Fibroblast of mammary gland (primary cell): ENCODE data around the gene MLH3.

ENCODE experiments used
- DNase-seq: peaks from one replicate; pipeline ENCODE4 v3.0.0-alpha.2; 2010; ENCODE audit warnings: low read depth
- H3K4me3 ChIP-seq: 2 replicates; pipeline ENCODE4 v1.5.1; 2011; ENCODE audit warnings: low read depth, mild to moderate bottlenecking, low read length, moderate library complexity; ENCODE audit not compliant: control insufficient read depth
- TF ChIP-seq, protein P1 (sequence below): conservative IDR thresholded peaks from 2 replicates; pipeline ENCODE4 v1.5.1; 2011; ENCODE audit warnings: low read depth, low read length, inconsistent platforms; ENCODE audit not compliant: control insufficient read depth, insufficient read depth

MLH3 gene

DNA sequence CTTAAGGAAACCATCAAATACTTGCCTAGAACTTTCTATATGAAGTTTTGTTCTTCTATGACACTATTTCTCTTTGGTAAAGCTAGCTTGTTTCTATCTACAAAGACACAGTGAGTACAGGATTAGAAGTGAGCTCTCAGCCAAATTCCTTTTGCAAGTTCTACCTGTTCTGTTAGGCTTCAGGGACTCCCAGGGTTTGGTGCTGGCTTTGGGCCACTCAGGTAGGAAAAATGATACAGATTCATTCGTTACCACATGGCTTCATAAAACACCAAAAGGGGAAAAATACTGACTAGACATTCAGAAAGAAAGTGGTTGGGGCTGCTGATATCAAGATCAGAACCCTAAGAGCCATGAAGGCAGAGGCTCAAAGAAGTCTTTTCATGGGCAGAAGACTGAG is 32.0 kb upstream of the MLH3 start:
- no peak overlapping the region for H3K4me3 ChIP-seq
- TF ChIP-seq, protein P1, sequence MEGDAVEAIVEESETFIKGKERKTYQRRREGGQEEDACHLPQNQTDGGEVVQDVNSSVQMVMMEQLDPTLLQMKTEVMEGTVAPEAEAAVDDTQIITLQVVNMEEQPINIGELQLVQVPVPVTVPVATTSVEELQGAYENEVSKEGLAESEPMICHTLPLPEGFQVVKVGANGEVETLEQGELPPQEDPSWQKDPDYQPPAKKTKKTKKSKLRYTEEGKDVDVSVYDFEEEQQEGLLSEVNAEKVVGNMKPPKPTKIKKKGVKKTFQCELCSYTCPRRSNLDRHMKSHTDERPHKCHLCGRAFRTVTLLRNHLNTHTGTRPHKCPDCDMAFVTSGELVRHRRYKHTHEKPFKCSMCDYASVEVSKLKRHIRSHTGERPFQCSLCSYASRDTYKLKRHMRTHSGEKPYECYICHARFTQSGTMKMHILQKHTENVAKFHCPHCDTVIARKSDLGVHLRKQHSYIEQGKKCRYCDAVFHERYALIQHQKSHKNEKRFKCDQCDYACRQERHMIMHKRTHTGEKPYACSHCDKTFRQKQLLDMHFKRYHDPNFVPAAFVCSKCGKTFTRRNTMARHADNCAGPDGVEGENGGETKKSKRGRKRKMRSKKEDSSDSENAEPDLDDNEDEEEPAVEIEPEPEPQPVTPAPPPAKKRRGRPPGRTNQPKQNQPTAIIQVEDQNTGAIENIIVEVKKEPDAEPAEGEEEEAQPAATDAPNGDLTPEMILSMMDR: no peak

DNA sequence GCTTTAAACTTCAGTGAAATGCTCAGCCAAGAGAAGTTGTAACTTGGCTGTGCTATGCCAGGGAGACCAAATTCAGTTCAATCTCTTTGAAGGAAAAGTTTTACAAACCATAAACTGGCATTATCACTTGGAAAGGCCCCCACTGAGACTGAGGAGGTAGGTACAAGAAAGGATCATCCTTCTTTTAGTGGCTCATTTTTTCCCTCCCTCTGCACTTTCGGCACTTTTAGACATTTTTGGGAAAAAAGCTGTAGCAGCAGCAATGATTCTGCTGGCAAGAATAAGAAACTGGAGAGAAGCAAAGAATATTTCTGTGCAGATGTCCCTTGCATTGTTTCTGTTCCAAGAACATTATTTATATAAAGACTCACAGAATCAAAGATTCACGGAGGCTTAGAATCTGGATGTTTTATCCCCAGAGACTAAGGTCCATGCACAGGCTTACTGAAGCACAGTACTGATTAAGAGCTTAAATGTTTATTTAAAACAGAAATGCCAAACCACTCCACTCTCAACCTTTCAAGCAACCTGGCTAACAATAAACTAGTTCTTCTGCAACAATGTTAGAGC is 30.5 kb upstream of the MLH3 start:
- no peak for DNase-seq
- no peak overlapping the region for H3K4me3 ChIP-seq
- TF ChIP-seq, protein P1: no peak

More for the DNA sequence above, 32.0 kb upstream of the MLH3 start:
- no peak for DNase-seq

DNA sequence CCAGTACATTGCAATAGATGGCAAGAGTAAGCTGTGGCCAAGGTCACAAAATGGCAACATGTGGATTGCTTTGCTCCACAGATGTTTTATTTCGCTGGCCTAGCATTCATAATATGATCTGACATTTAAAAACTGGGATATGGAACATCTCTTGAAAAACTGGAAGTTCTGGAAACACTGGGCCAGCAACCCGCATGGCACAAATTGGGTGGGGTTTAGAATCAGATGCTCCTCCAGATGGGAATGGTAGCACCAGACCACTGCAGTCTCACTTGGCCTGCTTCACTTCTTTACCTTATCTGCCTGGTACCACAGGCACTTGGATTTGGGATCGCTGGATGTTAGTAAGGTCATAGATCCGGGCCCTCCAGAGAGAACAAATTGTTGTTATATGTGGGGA is 28.3 kb upstream of the MLH3 start:
- H3K4me3 ChIP-seq: no peak overlapping the region
- DNase-seq: no peak
- TF ChIP-seq, protein P1: no peak

DNA sequence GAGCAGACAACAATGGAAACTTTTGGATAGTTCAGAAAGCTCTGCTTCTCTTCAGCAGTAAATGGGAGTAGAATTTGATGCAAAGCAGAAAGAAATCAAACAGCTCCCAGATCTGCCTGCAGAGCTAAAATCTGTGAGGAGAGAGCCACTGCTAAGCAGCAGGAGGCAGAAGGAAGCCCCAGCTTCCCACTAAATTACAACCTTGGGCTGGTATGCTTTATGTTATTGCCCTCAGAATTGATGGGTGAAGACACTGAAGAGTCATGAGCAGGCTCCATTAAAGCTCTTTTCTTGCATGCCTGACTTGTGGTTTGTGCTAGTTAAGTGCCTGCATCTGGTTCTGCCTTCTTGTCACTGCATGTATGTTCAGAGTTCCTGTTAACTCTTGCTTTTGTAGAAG is 26.5 kb upstream of the MLH3 start:
- DNase-seq: no peak
- TF ChIP-seq, protein P1: no peak

DNA sequence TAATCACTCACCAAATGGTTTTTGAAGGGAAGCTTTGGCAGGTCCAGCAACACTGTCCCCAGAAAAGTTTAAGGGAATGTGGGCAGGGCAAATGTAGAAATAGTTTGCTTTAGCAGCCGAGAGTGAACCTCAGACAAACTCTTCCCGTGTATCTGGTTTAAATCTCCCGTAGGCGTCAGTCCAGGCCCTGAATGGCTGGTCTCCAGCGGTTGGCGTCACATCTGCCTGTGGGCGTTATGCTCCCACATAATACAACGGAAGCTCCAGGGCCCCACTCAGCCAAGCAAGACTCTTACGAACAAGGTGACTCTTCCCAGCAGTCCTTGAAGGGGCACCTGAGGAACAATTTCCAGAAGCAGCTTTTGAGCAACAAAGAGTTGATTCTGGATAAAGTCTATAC is 19.1 kb upstream of the MLH3 start:
- TF ChIP-seq, protein P1: no peak
- DNase-seq: peak; percentile 78
- H3K4me3 ChIP-seq: no peak overlapping the region

More for the DNA sequence above, 26.5 kb upstream of the MLH3 start:
- no peak overlapping the region for H3K4me3 ChIP-seq

DNA sequence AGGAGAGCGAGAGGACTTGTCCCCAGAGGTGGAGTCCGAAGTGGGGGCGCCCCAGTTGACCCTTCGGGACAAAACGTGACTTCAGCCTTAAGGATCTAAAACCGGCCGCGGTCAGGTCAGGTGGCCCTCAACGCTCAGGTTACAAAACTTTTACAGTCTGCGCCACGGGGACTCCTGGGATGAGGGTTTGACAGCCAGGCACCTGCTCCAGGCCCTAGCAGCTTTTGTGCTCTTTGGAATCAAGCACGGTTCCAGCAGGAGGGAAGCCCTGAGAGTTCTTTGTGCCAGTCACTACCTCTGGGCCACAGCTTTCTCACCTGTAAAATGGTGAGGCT is 18.5 kb upstream of the MLH3 start:
- TF ChIP-seq, protein P1: no peak
- H3K4me3 ChIP-seq: peak overlapping the region; percentile 43
- no peak for DNase-seq
